HepG2 (cell line): Measurements from ENCODE around the gene UBR4. TPM values are rescaled to one million over a fixed set of nuclear protein-coding genes. Genes with fewer than 3 reads are reported as not detected.

Experiments
- ARHGAP35 ChIP-seq: sonication (generic); formaldehyde crosslinking; IDR thresholded peaks from 2 replicates; pipeline ENCODE4 v1.9.0; 2022; ENCODE audit warnings: mild to moderate bottlenecking, inconsistent platforms, moderate library complexity, missing genetic modification reagents, borderline replicate concordance
- ARID2 ChIP-seq: sonication (generic); formaldehyde crosslinking; IDR thresholded peaks from 2 replicates; pipeline ENCODE4 v1.8.1; 2022; ENCODE audit warnings: mild to moderate bottlenecking, missing genetic modification reagents, borderline replicate concordance
- CENPT ChIP-seq: sonication (generic); formaldehyde crosslinking; IDR thresholded peaks from 2 replicates; pipeline ENCODE4 v1.8.0; 2022; ENCODE audit warnings: low read depth, mild to moderate bottlenecking, moderate library complexity, missing genetic modification reagents
- ETV5 ChIP-seq: IDR thresholded peaks from 2 replicates; pipeline ENCODE4 v1.6.1; 2018; ENCODE audit warnings: missing biosample characterization, missing genetic modification reagents, inconsistent platforms, borderline replicate concordance
- JDP2 ChIP-seq: sonication (generic); formaldehyde crosslinking; IDR thresholded peaks from 2 replicates; pipeline ENCODE4 v1.8.1; 2022; ENCODE audit warnings: missing genetic modification reagents, borderline replicate concordance
- KDM1A ChIP-seq: IDR thresholded peaks from 2 replicates; pipeline ENCODE4 v1.6.1; 2016; ENCODE audit warnings: missing compliant biosample characterization
- KMT2A ChIP-seq: sonication (generic); formaldehyde crosslinking; IDR thresholded peaks from 2 replicates; pipeline ENCODE4 v1.4.0; 2020; ENCODE audit warnings: missing genetic modification reagents
- MEIS1 ChIP-seq: sonication (generic); formaldehyde crosslinking; IDR thresholded peaks from 2 replicates; pipeline ENCODE4 v1.9.0; 2021; ENCODE audit warnings: mild to moderate bottlenecking, missing genetic modification reagents, moderate library complexity, borderline replicate concordance
- MIXL1 ChIP-seq: IDR thresholded peaks from 2 replicates; pipeline ENCODE4 v1.6.1; 2016
- NR2C2 ChIP-seq: sonication (generic); formaldehyde crosslinking; IDR thresholded peaks from 2 replicates; pipeline ENCODE4 v1.4.0; 2020; ENCODE audit warnings: missing genetic modification reagents, mild to moderate bottlenecking, moderate library complexity, borderline replicate concordance
- SIN3A ChIP-seq: IDR thresholded peaks from 2 replicates; pipeline ENCODE4 v1.6.1; 2011; ENCODE audit warnings: low read depth, mild to moderate bottlenecking, control low read depth, low read length, borderline replicate concordance
- TBX3 ChIP-seq: fragments of 450-650 bp; IDR thresholded peaks from 2 replicates; pipeline ENCODE4 v1.6.1; 2017; ENCODE audit warnings: antibody characterized with exemption, mild to moderate bottlenecking, inconsistent platforms, borderline replicate concordance
- YEATS2 ChIP-seq: sonication (generic); formaldehyde crosslinking; IDR thresholded peaks from 2 replicates; pipeline ENCODE4 v1.4.0; 2020; ENCODE audit warnings: missing genetic modification reagents, borderline replicate concordance
- ZFP36L1 ChIP-seq: sonication (generic); formaldehyde crosslinking; IDR thresholded peaks from 2 replicates; pipeline ENCODE4 v1.8.0; 2022; ENCODE audit warnings: mild to moderate bottlenecking, missing genetic modification reagents, moderate library complexity
- ZNF296 ChIP-seq: sonication (generic); formaldehyde crosslinking; conservative IDR thresholded peaks from 2 replicates; pipeline ENCODE4 v1.5.0; 2020; ENCODE audit warnings: mild to moderate bottlenecking, missing genetic modification reagents
- ZNF468 ChIP-seq: sonication (generic); formaldehyde crosslinking; IDR thresholded peaks from 2 replicates; pipeline ENCODE4 v1.8.0; 2022; ENCODE audit warnings: mild to moderate bottlenecking, moderate library complexity, missing genetic modification reagents
- ZNF562 ChIP-seq: sonication (generic); formaldehyde crosslinking; IDR thresholded peaks from 2 replicates; pipeline ENCODE4 v1.8.0; 2022; ENCODE audit warnings: missing genetic modification reagents, borderline replicate concordance
- ZNF570 ChIP-seq: sonication (generic); formaldehyde crosslinking; IDR thresholded peaks from 2 replicates; pipeline ENCODE4 v1.4.0; 2020; ENCODE audit warnings: mild to moderate bottlenecking, missing genetic modification reagents, borderline replicate concordance
- ZNF678 ChIP-seq: sonication (generic); formaldehyde crosslinking; IDR thresholded peaks from 2 replicates; pipeline ENCODE4 v1.4.0; 2020; ENCODE audit warnings: mild to moderate bottlenecking, missing genetic modification reagents
- ZNF761 ChIP-seq: sonication (generic); formaldehyde crosslinking; conservative IDR thresholded peaks from 2 replicates; pipeline ENCODE4 v1.4.0; 2020; ENCODE audit warnings: mild to moderate bottlenecking, missing genetic modification reagents
- ZNF768 ChIP-seq: sonication (generic); formaldehyde crosslinking; IDR thresholded peaks from 2 replicates; pipeline ENCODE4 v1.4.0; 2020; ENCODE audit warnings: missing genetic modification reagents
- ZNF850 ChIP-seq: sonication (generic); formaldehyde crosslinking; conservative IDR thresholded peaks from 2 replicates; pipeline ENCODE4 v1.9.0; 2021; ENCODE audit warnings: mild to moderate bottlenecking, missing genetic modification reagents
- polyA plus RNA-seq, 8 experiments: library from polyadenylated mRNA; depleted of rRNA in 3 of 8; stranded (reverse) in 7 of 8; unstranded in 1 of 8; fragments of >200 nt; fragmentation: Illumina TruSeq in 4 of 8; extraction: Trizol in 4 of 8; gene quantifications; 2 replicates each; pipeline versions ENCODE4 v1.2.1 to v1.2.3, GENCODE V29; 2011 to 2016; ENCODE audit warnings: low read depth in 4 of 8, missing spikeins in 1 of 8, mixed read lengths in 1 of 8; ENCODE audit not compliant: insufficient read depth in 1 of 8
- total RNA-seq, 5 experiments: library from RNA; depleted of rRNA; stranded (reverse); fragments of >200 nt; fragmentation: Illumina TruSeq; extraction: Trizol; gene quantifications; 2 replicates each; pipeline ENCODE4 v1.2.3, GENCODE V29; 2016; ENCODE audit warnings: low read depth in 1 of 5
- TF ChIP-seq, protein P1 (sequence below): sonication (generic); formaldehyde crosslinking; IDR thresholded peaks from 2 replicates; pipeline ENCODE4 v1.8.0; 2022; ENCODE audit warnings: mild to moderate bottlenecking, missing genetic modification reagents
- TF ChIP-seq, protein P2 (sequence below): IDR thresholded peaks from 2 replicates; pipeline ENCODE4 v1.6.1; 2016; ENCODE audit warnings: missing biosample characterization, missing genetic modification reagents, low read depth
- TF ChIP-seq, protein P3 (sequence below): sonication (generic); formaldehyde crosslinking; IDR thresholded peaks from 2 replicates; pipeline ENCODE4 v1.4.0; 2020; ENCODE audit warnings: mild to moderate bottlenecking, missing genetic modification reagents, borderline replicate concordance

UBR4 gene
- total and polyA plus RNA-seq, 2 of the 13 experiments (the other 11 are each of a cell fraction or from before 2014, with no cell fraction given): 59.1 to 106 TPM

DNA sequence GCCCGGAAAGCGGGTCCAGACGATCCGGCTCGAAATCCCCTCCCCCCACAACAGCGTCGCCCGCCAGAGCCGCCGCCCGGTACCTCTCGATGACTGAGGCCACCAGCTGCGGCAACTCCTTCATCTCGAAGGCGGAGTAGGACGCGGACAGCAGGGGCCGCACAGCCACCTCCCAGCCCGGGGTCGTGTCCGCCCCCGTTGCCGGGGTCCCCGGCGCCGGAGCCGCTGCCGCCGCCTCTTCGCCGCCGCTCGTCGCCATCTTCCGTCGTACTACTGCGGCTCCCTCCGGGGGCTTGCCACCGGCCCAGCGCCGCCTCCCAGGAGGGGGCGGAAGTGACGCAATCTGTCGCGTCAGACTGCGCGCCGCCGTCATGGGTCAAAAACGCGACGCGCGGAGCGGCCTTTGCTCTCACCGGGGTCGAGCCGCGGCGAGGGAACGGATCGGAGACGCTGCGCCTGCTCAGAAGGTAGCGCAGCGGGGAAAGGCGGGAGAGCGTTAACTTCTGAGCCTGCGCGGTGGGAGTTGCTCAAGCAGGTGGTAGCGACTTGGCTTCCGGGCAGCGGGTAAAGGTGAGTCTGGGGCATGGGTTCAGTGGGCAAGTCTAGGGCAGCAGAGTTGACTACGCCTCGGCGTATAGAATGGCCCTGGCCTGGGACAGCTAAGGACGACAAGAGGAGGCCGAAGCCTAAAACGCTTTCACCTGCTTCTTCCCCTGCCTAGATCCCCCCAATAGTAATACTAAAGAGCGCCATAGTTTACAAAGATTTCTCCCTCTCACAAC is at the start of gene UBR4 (continued):
- TF ChIP-seq YEATS2: peak; percentile 97
- TF ChIP-seq JDP2: no peak; the same call in 1 of the 2 replicates
- TF ChIP-seq ZNF768 (CRISPR knock-in tag): peak; percentile 99
- TF ChIP-seq MEIS1 (CRISPR knock-in tag): no peak
- peak; percentile 80; the same call in 1 of the 2 replicates for TF ChIP-seq SIN3A
- TF ChIP-seq, protein P1, sequence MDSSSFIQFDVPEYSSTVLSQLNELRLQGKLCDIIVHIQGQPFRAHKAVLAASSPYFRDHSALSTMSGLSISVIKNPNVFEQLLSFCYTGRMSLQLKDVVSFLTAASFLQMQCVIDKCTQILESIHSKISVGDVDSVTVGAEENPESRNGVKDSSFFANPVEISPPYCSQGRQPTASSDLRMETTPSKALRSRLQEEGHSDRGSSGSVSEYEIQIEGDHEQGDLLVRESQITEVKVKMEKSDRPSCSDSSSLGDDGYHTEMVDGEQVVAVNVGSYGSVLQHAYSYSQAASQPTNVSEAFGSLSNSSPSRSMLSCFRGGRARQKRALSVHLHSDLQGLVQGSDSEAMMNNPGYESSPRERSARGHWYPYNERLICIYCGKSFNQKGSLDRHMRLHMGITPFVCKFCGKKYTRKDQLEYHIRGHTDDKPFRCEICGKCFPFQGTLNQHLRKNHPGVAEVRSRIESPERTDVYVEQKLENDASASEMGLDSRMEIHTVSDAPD: no peak
- TF ChIP-seq ZNF296 (CRISPR knock-in tag): no peak
- TF ChIP-seq ZNF850: no peak
- TF ChIP-seq KMT2A (CRISPR knock-in tag): peak; percentile 94
- no peak for TF ChIP-seq ZNF678
- 0 out of 2 replicates have a peak, but pooled peaks have one; percentile 75 for TF ChIP-seq CENPT (CRISPR knock-in tag)
- TF ChIP-seq ARHGAP35: no peak; the same call in 1 of the 2 replicates
- no peak for TF ChIP-seq TBX3
- TF ChIP-seq, protein P2, sequence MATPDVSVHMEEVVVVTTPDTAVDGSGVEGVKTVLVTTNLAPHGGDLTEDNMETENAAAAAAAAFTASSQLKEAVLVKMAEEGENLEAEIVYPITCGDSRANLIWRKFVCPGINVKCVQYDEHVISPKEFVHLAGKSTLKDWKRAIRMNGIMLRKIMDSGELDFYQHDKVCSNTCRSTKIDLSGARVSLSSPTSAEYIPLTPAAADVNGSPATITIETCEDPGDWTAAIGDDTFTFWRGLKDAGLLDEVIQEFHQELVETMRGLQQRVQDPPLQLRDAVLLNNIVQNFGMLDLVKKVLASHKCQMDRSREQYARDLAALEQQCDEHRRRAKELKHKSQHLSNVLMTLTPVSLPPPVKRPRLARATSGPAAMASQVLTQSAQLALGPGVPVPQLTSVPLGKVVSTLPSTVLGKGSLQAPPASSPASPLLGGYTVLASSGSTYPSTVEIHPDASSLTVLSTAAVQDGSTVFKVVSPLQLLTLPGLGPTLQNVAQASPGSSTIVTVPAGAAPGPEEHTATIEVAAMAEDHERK (CRISPR knock-in tag): peak; percentile 83
- peak; percentile 79 for TF ChIP-seq MIXL1
- TF ChIP-seq ETV5 (CRISPR knock-in tag): peak; percentile 96
- TF ChIP-seq ZNF570 (CRISPR knock-in tag): no peak
- no peak for TF ChIP-seq ZNF562 (CRISPR knock-in tag)
- TF ChIP-seq, protein P3, sequence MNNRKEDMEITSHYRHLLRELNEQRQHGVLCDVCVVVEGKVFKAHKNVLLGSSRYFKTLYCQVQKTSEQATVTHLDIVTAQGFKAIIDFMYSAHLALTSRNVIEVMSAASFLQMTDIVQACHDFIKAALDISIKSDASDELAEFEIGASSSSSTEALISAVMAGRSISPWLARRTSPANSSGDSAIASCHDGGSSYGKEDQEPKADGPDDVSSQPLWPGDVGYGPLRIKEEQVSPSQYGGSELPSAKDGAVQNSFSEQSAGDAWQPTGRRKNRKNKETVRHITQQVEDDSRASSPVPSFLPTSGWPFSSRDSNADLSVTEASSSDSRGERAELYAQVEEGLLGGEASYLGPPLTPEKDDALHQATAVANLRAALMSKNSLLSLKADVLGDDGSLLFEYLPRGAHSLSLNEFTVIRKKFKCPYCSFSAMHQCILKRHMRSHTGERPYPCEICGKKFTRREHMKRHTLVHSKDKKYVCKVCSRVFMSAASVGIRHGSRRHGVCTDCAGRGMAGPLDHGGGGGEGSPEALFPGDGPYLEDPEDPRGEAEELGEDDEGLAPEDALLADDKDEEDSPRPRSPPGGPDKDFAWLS (CRISPR knock-in tag): no peak
- no peak for TF ChIP-seq ZNF468
- TF ChIP-seq NR2C2: peak; percentile 97
- peak; percentile 96 for TF ChIP-seq ZFP36L1 (CRISPR knock-in tag)
- no peak for TF ChIP-seq KDM1A (CRISPR knock-in tag)
- no peak; the same call in 1 of the 2 replicates for TF ChIP-seq ARID2 (CRISPR knock-in tag)
- peak; percentile 68; the same call in 1 of the 2 replicates for TF ChIP-seq ZNF761 (CRISPR knock-in tag)
